HEK293 (cell line): Measurements from ENCODE around the gene FANCF.

Experiments used
- CTCF ChIA-PET: fragments of 350-600 bp; formaldehyde crosslinking; extraction: SDS; loops from one replicate; lab custom pipeline; 2021; ENCODE audit warnings: antibody characterized with exemption; lab: Yijun Ruan, JAX
- POLR2A ChIA-PET: fragments of 300-600 bp; formaldehyde crosslinking; extraction: SDS; loops from one replicate; lab custom pipeline; 2020; ENCODE audit warnings: antibody characterized with exemption, inconsistent platforms; lab: Yijun Ruan, JAX
- H3K27ac ChIP-seq: fragments of 200-500 bp; sonication (Bioruptor generic); 2 replicates; pipeline ENCODE4 v1.5.1; 2014; ENCODE audit warnings: low read depth, low read length, control low read depth, inconsistent platforms; ENCODE audit errors: extremely low read depth
- H3K36me3 ChIP-seq, 2 experiments: fragments of 200-500 bp in 1 of 2; sonication (Bioruptor generic) in 1 of 2; 1 replicate in 1 of 2; 2 replicates in 1 of 2; pipeline ENCODE4 v1.5.1; 2014 to 2017; ENCODE audit warnings: inconsistent platforms in 2 of 2, low read length in 2 of 2; ENCODE audit not compliant: control insufficient read depth in 2 of 2, insufficient read depth in 1 of 2
- H3K4me1 ChIP-seq: fragments of 200-500 bp; sonication (Bioruptor generic); 2 replicates; pipeline ENCODE4 v1.5.1; 2014; ENCODE audit warnings: mild to moderate bottlenecking, low read length, inconsistent platforms; ENCODE audit not compliant: control insufficient read depth, insufficient read depth
- H3K4me3 ChIP-seq: 2 replicates; pipeline ENCODE4 v1.5.1; 2011; ENCODE audit warnings: low read depth, mild to moderate bottlenecking, control low read depth, low read length, moderate library complexity
- H3K9me3 ChIP-seq: fragments of 200-500 bp; sonication (Bioruptor generic); 2 replicates; pipeline ENCODE4 v1.5.1; 2014; ENCODE audit warnings: low read depth, low read length, inconsistent platforms; ENCODE audit not compliant: control insufficient read depth, insufficient read depth
- GLIS2 ChIP-seq: fragments of 450-650 bp; formaldehyde crosslinking; IDR thresholded peaks from 2 replicates; pipeline ENCODE4 v1.5.1; 2016; ENCODE audit warnings: missing biosample characterization, missing genetic modification characterization
- IKZF3 ChIP-seq: fragments of 450-650 bp; IDR thresholded peaks from 2 replicates; pipeline ENCODE4 v1.5.0; 2018; ENCODE audit warnings: missing biosample characterization, mild to moderate bottlenecking, missing genetic modification characterization, moderate library complexity
- KLF1 ChIP-seq: fragments of 450-650 bp; formaldehyde crosslinking; IDR thresholded peaks from 2 replicates; pipeline ENCODE4 v1.5.1; 2016; ENCODE audit warnings: missing biosample characterization, missing genetic modification characterization
- KLF9 ChIP-seq: fragments of 450-650 bp; formaldehyde crosslinking; IDR thresholded peaks from 2 replicates; pipeline ENCODE4 v1.5.1; 2016; ENCODE audit warnings: missing biosample characterization, missing genetic modification characterization, low read depth
- MYNN ChIP-seq: fragments of 450-650 bp; formaldehyde crosslinking; IDR thresholded peaks from 2 replicates; pipeline ENCODE4 v1.5.1; 2016; ENCODE audit warnings: missing biosample characterization, missing genetic modification characterization, borderline replicate concordance
- PBX3 ChIP-seq: sonication (generic); formaldehyde crosslinking; IDR thresholded peaks from 2 replicates; pipeline ENCODE4 v1.8.1; 2022; ENCODE audit warnings: mild to moderate bottlenecking, moderate library complexity, missing genetic modification reagents
- PRDM1 ChIP-seq: fragments of 450-650 bp; formaldehyde crosslinking; IDR thresholded peaks from 2 replicates; pipeline ENCODE4; 2016; ENCODE audit warnings: missing biosample characterization, missing genetic modification characterization
- SCRT1 ChIP-seq: fragments of 450-650 bp; formaldehyde crosslinking; IDR thresholded peaks from 2 replicates; pipeline ENCODE4 v1.5.1; 2016; ENCODE audit warnings: missing biosample characterization, missing genetic modification characterization, borderline replicate concordance
- SP2 ChIP-seq: fragments of 450-650 bp; formaldehyde crosslinking; IDR thresholded peaks from 2 replicates; pipeline ENCODE4 v1.5.1; 2016; ENCODE audit warnings: missing biosample characterization, missing genetic modification characterization
- YY1 ChIP-seq: fragments of 450-650 bp; formaldehyde crosslinking; IDR thresholded peaks from 2 replicates; pipeline ENCODE4 v1.5.1; 2018; ENCODE audit warnings: missing biosample characterization, missing genetic modification characterization
- YY2 ChIP-seq: fragments of 450-650 bp; formaldehyde crosslinking; IDR thresholded peaks from 2 replicates; pipeline ENCODE4 v1.5.1; 2016; ENCODE audit warnings: missing biosample characterization, missing genetic modification characterization
- ZBTB11 ChIP-seq: fragments of 450-650 bp; formaldehyde crosslinking; conservative IDR thresholded peaks from 2 replicates; pipeline ENCODE4 v1.5.1; 2016; ENCODE audit warnings: low read depth, missing biosample characterization, missing genetic modification characterization
- ZBTB26 ChIP-seq: fragments of 450-650 bp; formaldehyde crosslinking; optimal IDR thresholded peaks from 2 replicates; pipeline ENCODE3; 2016; ENCODE audit warnings: missing biosample characterization, mild to moderate bottlenecking, missing genetic modification characterization
- ZNF133 ChIP-seq: fragments of 450-650 bp; formaldehyde crosslinking; IDR thresholded peaks from 2 replicates; pipeline ENCODE4 v1.5.1; 2016; ENCODE audit warnings: missing biosample characterization, missing genetic modification characterization
- ZNF239 ChIP-seq: fragments of 450-650 bp; formaldehyde crosslinking; IDR thresholded peaks from 2 replicates; pipeline ENCODE4 v1.5.1; 2016; ENCODE audit warnings: missing biosample characterization, missing genetic modification characterization
- ZNF366 ChIP-seq: fragments of 450-650 bp; formaldehyde crosslinking; conservative IDR thresholded peaks from 2 replicates; pipeline ENCODE4 v1.5.1; 2016; ENCODE audit warnings: missing biosample characterization, missing genetic modification characterization
- ZNF48 ChIP-seq: fragments of 450-650 bp; formaldehyde crosslinking; IDR thresholded peaks from 2 replicates; pipeline ENCODE4 v1.5.1; 2016; ENCODE audit warnings: missing biosample characterization, missing genetic modification characterization
- ZNF518A ChIP-seq: fragments of 450-650 bp; formaldehyde crosslinking; conservative IDR thresholded peaks from 2 replicates; pipeline ENCODE4 v1.5.1; 2016; ENCODE audit warnings: low read depth, missing biosample characterization, missing genetic modification characterization
- ZNF549 ChIP-seq: fragments of 450-650 bp; IDR thresholded peaks from 2 replicates; pipeline ENCODE4 v1.5.1; 2018; ENCODE audit warnings: missing biosample characterization, missing genetic modification characterization, mild to moderate bottlenecking, inconsistent platforms, moderate library complexity
- ZNF600 ChIP-seq: fragments of 450-650 bp; formaldehyde crosslinking; IDR thresholded peaks from 2 replicates; pipeline ENCODE4 v1.5.1; 2016; ENCODE audit warnings: missing biosample characterization, missing genetic modification characterization
- ZNF629 ChIP-seq: fragments of 450-650 bp; formaldehyde crosslinking; IDR thresholded peaks from 2 replicates; pipeline ENCODE4 v1.5.1; 2017; ENCODE audit warnings: missing biosample characterization, missing genetic modification characterization
- ZNF701 ChIP-seq: fragments of 450-650 bp; formaldehyde crosslinking; IDR thresholded peaks from 2 replicates; pipeline ENCODE4 v1.5.1; 2016; ENCODE audit warnings: missing biosample characterization, missing genetic modification characterization
- ZNF843 ChIP-seq: fragments of 450-650 bp; formaldehyde crosslinking; IDR thresholded peaks from 2 replicates; pipeline ENCODE4 v1.5.1; 2016; ENCODE audit warnings: missing biosample characterization, missing genetic modification characterization
- ZSCAN18 ChIP-seq: fragments of 450-650 bp; formaldehyde crosslinking; IDR thresholded peaks from 2 replicates; pipeline ENCODE4 v1.5.1; 2016; ENCODE audit warnings: missing biosample characterization, missing genetic modification characterization
- ZXDB ChIP-seq: fragments of 450-650 bp; formaldehyde crosslinking; IDR thresholded peaks from 2 replicates; pipeline ENCODE4 v1.5.1; 2016; ENCODE audit warnings: missing biosample characterization, missing genetic modification characterization

The FANCF gene

GRCh38 chr11:22625448-22626287 lies at the start of gene FANCF:
TSS of gene FANCF (minus strand) at chr11:22625823. CDS start at chr11:22625810, 13 bp downstream.
- no peaks in the 10 kb centered on the region for H3K4me1 ChIP-seq
- H3K27ac ChIP-seq = peak within 1 kb of the TSS; percentile 90
- POLR2A ChIA-PET = interaction anchor here (0.6 to 2.0 kb wide), 5 partner anchors 10 to 203 kb away, joined by 3 to 7 read pairs (median 3); no protein-coding TSS in a partner anchor
- CTCF ChIA-PET = interaction anchor here (0.5 to 2.1 kb wide), 11 partner anchors 9 to 176 kb away, joined by 3 to 8 read pairs (median 4); no protein-coding TSS in a partner anchor
- peak within 1 kb of the TSS; percentile 88 for H3K4me3 ChIP-seq
- H3K36me3 ChIP-seq = no peaks in the 10 kb centered on the region
- no peaks in the 10 kb centered on the region for H3K9me3 ChIP-seq
- TF ChIP-seq ZSCAN18 (tag by site-specific recombination) (no peak), ZNF549 (no peak), ZNF48 (no peak), YY1 (tag by site-specific recombination) (peak; percentile 55; the same call in 1 of the 2 replicates), ZNF133 (no peak), GLIS2 (0 out of 2 replicates have a peak, but pooled peaks have one; percentile 44), ZNF701 (tag by site-specific recombination) (no peak), PRDM1 (peak; percentile 54), ZNF843 (0 out of 2 replicates have a peak, but pooled peaks have one; percentile 17), ZBTB11 (peak; percentile 62), IKZF3 (tag by site-specific recombination) (no peak), ZBTB26 (tag by site-specific recombination) (peak; percentile 36), SP2 (tag by site-specific recombination) (peak; percentile 86), PBX3 (CRISPR knock-in tag) (peak; percentile 61; the same call in 1 of the 2 replicates), ZNF518A (peak; percentile 81), ZNF366 (tag by site-specific recombination) (peak; percentile 47; the same call in 1 of the 2 replicates), ZXDB (peak; percentile 77), ZNF629 (tag by site-specific recombination) (peak; percentile 83), MYNN (tag by site-specific recombination) (peak; percentile 96), ZNF600 (tag by site-specific recombination) (peak; percentile 42; the same call in 1 of the 2 replicates), SCRT1 (no peak), ZNF239 (tag by site-specific recombination) (no peak), YY2 (tag by site-specific recombination) (peak; percentile 40; the same call in 1 of the 2 replicates), KLF9 (tag by site-specific recombination) (peak; percentile 49; the same call in 1 of the 2 replicates), KLF1 (tag by site-specific recombination) (peak; percentile 82)
